Calu3 (cell line): ENCODE results near the gene DROSHA. TPM values are rescaled to one million over a fixed set of nuclear protein-coding genes. Genes with fewer than 3 reads are reported as not detected.

Source experiments
- BruUV-seq: library from RNA; stranded (reverse); fragments of 400-500 nt; replicated peaks from 2 replicates; lab custom pipeline; 2021; lab: Mats Ljungman, UMichigan
- CTCF ChIA-PET: fragments of 300-600 bp; sonication (Branson Sonifier 250); formaldehyde crosslinking; loops from one replicate; lab custom pipeline; 2022; ENCODE audit warnings: antibody characterized with exemption; lab: Charles Lee
- DNase-seq: peaks from one replicate; pipeline ENCODE4 v3.0.0; 2022
- H3K27ac Mint-ChIP-seq: one replicate; pipeline ENCODE4 v1.8.0; 2022; ENCODE audit warnings: mixed read lengths; ENCODE audit not compliant: unreplicated experiment
- H3K27me3 Mint-ChIP-seq: one replicate; pipeline ENCODE4 v1.8.0; 2022; ENCODE audit warnings: mixed read lengths; ENCODE audit not compliant: unreplicated experiment
- H3K36me3 Mint-ChIP-seq: one replicate; pipeline ENCODE4 v1.8.0; 2022; ENCODE audit warnings: mild to moderate bottlenecking, moderate library complexity, mixed read lengths; ENCODE audit not compliant: insufficient read depth, unreplicated experiment
- H3K4me1 Mint-ChIP-seq: one replicate; pipeline ENCODE4 v1.8.0; 2022; ENCODE audit warnings: mild to moderate bottlenecking, low read depth, mixed read lengths; ENCODE audit not compliant: unreplicated experiment
- H3K4me3 Mint-ChIP-seq: one replicate; pipeline ENCODE4 v1.8.0; 2022; ENCODE audit warnings: mild to moderate bottlenecking, low read depth, moderate library complexity, mixed read lengths; ENCODE audit not compliant: unreplicated experiment
- H3K9me3 Mint-ChIP-seq: one replicate; pipeline ENCODE4 v1.8.0; 2022; ENCODE audit warnings: low read depth, mixed read lengths; ENCODE audit not compliant: unreplicated experiment
- CTCF ChIP-seq: fragments of 200-600 bp; IDR thresholded peaks from one replicate; pipeline ENCODE4 v1.8.0; 2022; ENCODE audit warnings: antibody characterized with exemption; ENCODE audit not compliant: unreplicated experiment
- intact Hi-C: fragments of 100-400 bp; cut with micrococcal nuclease; formaldehyde crosslinking; loops from one replicate; pipeline ENCODE4 v1.10.0; 2022; ENCODE audit not compliant: unreplicated experiment
- total RNA-seq: library from RNA; stranded (reverse); gene quantifications from 2 replicates; pipeline ENCODE4 v1.2.3, GENCODE V29; 2022

Gene DROSHA
- total RNA-seq, 1 experiment from 2014 or later = 72.5 TPM

GRCh38 chr5:31486441-31486840 is 45.5 kb downstream of the DROSHA start:
- CTCF ChIA-PET = no interaction called here
- no peaks in the 10 kb centered on the region for H3K27me3 Mint-ChIP-seq
- no peak overlapping the region for H3K27ac Mint-ChIP-seq
- no peaks in the 10 kb centered on the region for H3K4me1 Mint-ChIP-seq
- intact Hi-C loops = no loop called here
- DNase-seq = no peak
- H3K36me3 Mint-ChIP-seq = peaks cover 18% of the 10 kb centered on the region
- no peak overlapping the region for H3K4me3 Mint-ChIP-seq
- TF ChIP-seq CTCF = no peak
- no peaks in the 10 kb centered on the region for H3K9me3 Mint-ChIP-seq
- no TSS peak for BruUV-seq

- CTCF ChIA-PET = interaction anchor here (0.6 kb wide), 1 partner anchor 791 kb away, joined by 6 read pairs; no protein-coding TSS in a partner anchor
- H3K4me3 Mint-ChIP-seq = no peak overlapping the region
- intact Hi-C loops = no loop called here
- no peak overlapping the region for H3K27ac Mint-ChIP-seq
- TF ChIP-seq CTCF = no peak
- BruUV-seq = no TSS peak
- H3K9me3 Mint-ChIP-seq = no peaks in the 10 kb centered on the region
- DNase-seq = no peak
- H3K36me3 Mint-ChIP-seq = peaks cover 18% of the 10 kb centered on the region
- H3K27me3 Mint-ChIP-seq = no peaks in the 10 kb centered on the region
- H3K4me1 Mint-ChIP-seq = no peaks in the 10 kb centered on the region
These were observed 46.3 kb downstream of the DROSHA start for GRCh38 chr5:31485376-31486207.

- intact Hi-C loops = no loop called here
These were observed 50.2 kb downstream of the DROSHA start for GRCh38 chr5:31481531-31482165.

GRCh38 chr5:31479706-31480105 is 52.2 kb downstream of the DROSHA start:
- intact Hi-C loops = no loop called here
- BruUV-seq = no TSS peak
- TF ChIP-seq CTCF = no peak
- no peak for DNase-seq
- no peak overlapping the region for H3K4me3 Mint-ChIP-seq
- H3K9me3 Mint-ChIP-seq = no peaks in the 10 kb centered on the region
- H3K4me1 Mint-ChIP-seq = no peaks in the 10 kb centered on the region
- peaks cover 4% of the 10 kb centered on the region for H3K36me3 Mint-ChIP-seq
- CTCF ChIA-PET = interaction anchor here (0.8 kb wide), 1 partner anchor 11 kb away, joined by 3 read pairs; no protein-coding TSS in a partner anchor
- H3K27me3 Mint-ChIP-seq = no peaks in the 10 kb centered on the region
- H3K27ac Mint-ChIP-seq = no peak overlapping the region

More at GRCh38 chr5:31481531-31482165, 50.2 kb downstream of the DROSHA start:
- CTCF ChIA-PET = interaction anchor here (0.8 kb wide), 1 partner anchor 11 kb away, joined by 4 read pairs; no protein-coding TSS in a partner anchor
- H3K27ac Mint-ChIP-seq = no peak overlapping the region
- no peaks in the 10 kb centered on the region for H3K4me1 Mint-ChIP-seq
- DNase-seq = no peak
- H3K27me3 Mint-ChIP-seq = no peaks in the 10 kb centered on the region
- no peak for TF ChIP-seq CTCF
- H3K4me3 Mint-ChIP-seq = no peak overlapping the region
- H3K9me3 Mint-ChIP-seq = no peaks in the 10 kb centered on the region
- peaks cover 4% of the 10 kb centered on the region for H3K36me3 Mint-ChIP-seq
- BruUV-seq = no TSS peak
